ENCODE data around the gene PODXL2. TPM values are rescaled to one million over a fixed set of nuclear protein-coding genes. Genes with fewer than 3 reads are reported as not detected.

PODXL2 gene
- total and polyA plus RNA-seq, 2 experiments from 2014 or later: 18.4 to 57.6 TPM

DNA sequence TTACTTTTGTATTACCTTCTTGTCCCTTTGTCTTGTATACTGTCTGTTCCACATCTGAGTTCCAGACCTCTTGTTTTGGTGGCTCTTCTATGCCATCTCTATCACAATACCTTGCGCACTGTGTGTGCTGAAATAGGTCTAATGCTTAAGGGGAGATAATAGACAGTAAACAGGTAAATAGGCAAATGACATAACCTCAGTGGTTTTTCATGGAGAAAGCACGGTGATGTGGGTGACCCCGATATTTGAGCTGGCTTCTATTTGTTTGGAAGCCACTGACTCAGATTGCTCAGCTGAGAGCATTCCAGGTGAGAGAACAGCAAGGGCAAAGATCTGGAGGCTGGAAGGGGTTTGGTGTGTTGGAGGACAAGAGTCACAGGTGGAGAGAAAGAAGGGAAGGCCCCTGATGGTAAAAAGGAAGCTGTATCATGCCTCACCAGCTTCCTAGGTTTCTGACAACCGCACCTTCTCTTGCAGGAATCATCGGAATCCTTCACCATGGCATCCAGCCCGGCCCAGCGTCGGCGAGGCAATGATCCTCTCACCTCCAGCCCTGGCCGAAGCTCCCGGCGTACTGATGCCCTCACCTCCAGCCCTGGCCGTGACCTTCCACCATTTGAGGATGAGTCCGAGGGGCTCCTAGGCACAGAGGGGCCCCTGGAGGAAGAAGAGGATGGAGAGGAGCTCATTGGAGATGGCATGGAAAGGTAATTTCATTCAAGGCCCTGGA lies 30.0 kb upstream of the PODXL2 start (continued):
- TF ChIP-seq NANOG (IDR thresholded peaks at IDR 0.05; ENCODE audit: borderline replicate concordance) (no peak), ZNF331 (CRISPR knock-in tag; IDR thresholded peaks at IDR 0.05; ENCODE audit: low read depth) (no peak), POLR2AphosphoS5 (IDR thresholded peaks at IDR 0.05; ENCODE audit: low read depth) (no peak), ZNF114 (CRISPR knock-in tag; IDR thresholded peaks at IDR 0.05) (no peak)
- TF ChIP-seq, protein P1, sequence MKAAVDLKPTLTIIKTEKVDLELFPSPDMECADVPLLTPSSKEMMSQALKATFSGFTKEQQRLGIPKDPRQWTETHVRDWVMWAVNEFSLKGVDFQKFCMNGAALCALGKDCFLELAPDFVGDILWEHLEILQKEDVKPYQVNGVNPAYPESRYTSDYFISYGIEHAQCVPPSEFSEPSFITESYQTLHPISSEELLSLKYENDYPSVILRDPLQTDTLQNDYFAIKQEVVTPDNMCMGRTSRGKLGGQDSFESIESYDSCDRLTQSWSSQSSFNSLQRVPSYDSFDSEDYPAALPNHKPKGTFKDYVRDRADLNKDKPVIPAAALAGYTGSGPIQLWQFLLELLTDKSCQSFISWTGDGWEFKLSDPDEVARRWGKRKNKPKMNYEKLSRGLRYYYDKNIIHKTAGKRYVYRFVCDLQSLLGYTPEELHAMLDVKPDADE (IDR thresholded peaks at IDR 0.05): no peak

DNA sequence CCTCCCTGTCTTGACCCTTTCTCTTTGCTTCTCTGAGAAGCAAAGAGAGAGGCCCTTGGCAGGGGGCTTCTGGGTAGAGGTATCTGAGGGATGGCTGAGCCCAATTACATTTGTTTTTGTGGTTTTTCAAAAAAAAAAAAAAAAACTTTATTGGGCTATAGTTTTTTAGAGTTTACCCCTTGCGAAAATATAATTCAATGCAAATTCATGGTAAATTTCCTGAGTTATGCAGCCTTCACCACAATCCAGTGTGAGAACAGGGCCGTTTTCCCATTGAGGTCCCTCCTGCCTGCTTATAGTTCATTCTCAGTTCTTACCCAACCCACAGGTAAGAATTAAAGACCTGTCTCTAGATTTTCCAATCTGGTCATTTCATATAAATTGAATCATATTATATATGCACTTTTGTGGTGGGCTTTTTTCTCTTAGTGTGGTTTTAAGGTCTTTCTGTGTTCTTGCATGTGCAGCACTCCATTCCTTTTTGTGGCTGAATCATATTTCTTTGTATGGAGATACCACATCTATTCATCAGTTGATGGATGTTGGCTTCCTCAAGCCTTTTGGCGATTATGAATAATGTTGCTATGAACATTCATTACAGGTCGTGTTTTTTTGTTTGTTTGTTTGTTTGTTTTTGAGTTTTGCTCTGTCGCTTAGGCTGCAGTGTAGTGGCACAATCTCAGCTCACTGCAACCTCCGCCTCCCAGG lies 28.1 kb upstream of the PODXL2 start:
- no peaks in the 10 kb centered on the region for H3K9me2 ChIP-seq (ENCODE audit: insufficient read depth)
- no peaks in the 10 kb centered on the region for H3F3A ChIP-seq (replicated peaks; ENCODE audit: low read depth)
- no peaks in the 10 kb centered on the region for H3K9me3 Mint-ChIP-seq
- ATAC-seq (no peak), DNase-seq (ENCODE audit: low spot score) (no peak)
- H3K79me2 ChIP-seq (replicated peaks; ENCODE audit: insufficient read depth): peaks cover 58% of the 10 kb centered on the region
- H3K4me1 Mint-ChIP-seq: peaks cover 28% of the 10 kb centered on the region
- no peaks in the 10 kb centered on the region for H3K27me3 ChIP-seq (ENCODE audit: insufficient read depth)
- H3K4me1 ChIP-seq (ENCODE audit: insufficient read depth): peaks cover 24% of the 10 kb centered on the region
- H3K27ac Mint-ChIP-seq: no peak overlapping the region; the same call in 1 of the 2 replicates
- no peak overlapping the region for H3K27ac ChIP-seq (ENCODE audit: low read depth)
- TF ChIP-seq, protein P2, sequence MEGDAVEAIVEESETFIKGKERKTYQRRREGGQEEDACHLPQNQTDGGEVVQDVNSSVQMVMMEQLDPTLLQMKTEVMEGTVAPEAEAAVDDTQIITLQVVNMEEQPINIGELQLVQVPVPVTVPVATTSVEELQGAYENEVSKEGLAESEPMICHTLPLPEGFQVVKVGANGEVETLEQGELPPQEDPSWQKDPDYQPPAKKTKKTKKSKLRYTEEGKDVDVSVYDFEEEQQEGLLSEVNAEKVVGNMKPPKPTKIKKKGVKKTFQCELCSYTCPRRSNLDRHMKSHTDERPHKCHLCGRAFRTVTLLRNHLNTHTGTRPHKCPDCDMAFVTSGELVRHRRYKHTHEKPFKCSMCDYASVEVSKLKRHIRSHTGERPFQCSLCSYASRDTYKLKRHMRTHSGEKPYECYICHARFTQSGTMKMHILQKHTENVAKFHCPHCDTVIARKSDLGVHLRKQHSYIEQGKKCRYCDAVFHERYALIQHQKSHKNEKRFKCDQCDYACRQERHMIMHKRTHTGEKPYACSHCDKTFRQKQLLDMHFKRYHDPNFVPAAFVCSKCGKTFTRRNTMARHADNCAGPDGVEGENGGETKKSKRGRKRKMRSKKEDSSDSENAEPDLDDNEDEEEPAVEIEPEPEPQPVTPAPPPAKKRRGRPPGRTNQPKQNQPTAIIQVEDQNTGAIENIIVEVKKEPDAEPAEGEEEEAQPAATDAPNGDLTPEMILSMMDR (conservative IDR thresholded peaks at IDR 0.05; ENCODE audit: low read depth in 2 of 2): no peak
- H3K36me3 Mint-ChIP-seq (ENCODE audit: low read depth): peaks cover 72% of the 10 kb centered on the region
- H3K4me2 ChIP-seq: peak overlapping the region; percentile 100; the same call in 1 of the 2 replicates
- peak overlapping the region; percentile 51 for H3K4me3 Mint-ChIP-seq
- H4K20me1 ChIP-seq (replicated peaks; ENCODE audit: insufficient read depth): peaks cover 26% of the 10 kb centered on the region
- peaks cover 15% of the 10 kb centered on the region for H3K27me3 Mint-ChIP-seq (ENCODE audit: insufficient read depth, low read depth, poor library complexity)
- peaks cover 58% of the 10 kb centered on the region for H3K36me3 ChIP-seq (ENCODE audit: insufficient read depth)
- peak overlapping the region; percentile 34; the same call in 1 of the 2 replicates for H3K4me3 ChIP-seq
- no peak overlapping the region for H2AFZ ChIP-seq

DNA sequence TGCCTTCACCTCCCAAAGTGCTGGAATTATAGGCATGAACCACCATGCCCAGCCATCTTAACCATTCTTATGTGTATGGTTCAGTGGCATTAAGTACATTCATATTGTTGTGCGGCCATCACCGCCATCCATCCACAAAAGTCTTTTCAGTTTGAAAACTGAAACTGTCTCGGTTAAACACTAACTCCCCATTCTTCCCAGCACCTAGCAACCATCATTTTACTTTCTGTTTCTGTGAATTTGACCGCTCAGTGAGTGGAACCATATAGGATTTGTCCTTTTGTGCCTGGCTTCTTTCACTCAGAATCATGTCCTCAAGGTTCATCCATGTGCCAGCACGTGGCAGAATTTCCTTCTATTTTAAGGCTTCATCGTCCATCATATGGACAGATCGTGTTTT lies 24.9 kb upstream of the PODXL2 start:
- Histone ChIP-seq H3K4me2 (no peak overlapping the region), H3K36me3 (ENCODE audit: insufficient read depth) (peaks cover 75% of the 10 kb centered on the region), H3K4me3 (no peak overlapping the region), H3K27me3 (ENCODE audit: insufficient read depth) (no peaks in the 10 kb centered on the region), H3K9me2 (ENCODE audit: insufficient read depth) (no peaks in the 10 kb centered on the region), H4K20me1 (replicated peaks; ENCODE audit: insufficient read depth) (peaks cover 30% of the 10 kb centered on the region), H2AFZ (no peak overlapping the region), H3K79me2 (replicated peaks; ENCODE audit: insufficient read depth) (peaks cover 55% of the 10 kb centered on the region), H3F3A (replicated peaks; ENCODE audit: low read depth) (no peaks in the 10 kb centered on the region), H3K27ac (ENCODE audit: low read depth) (no peak overlapping the region), H3K4me1 (ENCODE audit: insufficient read depth) (peaks cover 14% of the 10 kb centered on the region)
- peaks cover 98% of the 10 kb centered on the region for H3K36me3 Mint-ChIP-seq (ENCODE audit: low read depth)
- DNase-seq (ENCODE audit: low spot score) (no peak), ATAC-seq (no peak)
- H3K27me3 Mint-ChIP-seq (ENCODE audit: insufficient read depth, low read depth, poor library complexity): peaks cover 2% of the 10 kb centered on the region
- no peak overlapping the region for H3K27ac Mint-ChIP-seq
- no peak overlapping the region for H3K4me3 Mint-ChIP-seq
- H3K9me3 Mint-ChIP-seq: no peaks in the 10 kb centered on the region
- peaks cover 19% of the 10 kb centered on the region; the same call in 2 of the 3 replicates for H3K4me1 Mint-ChIP-seq
- TF ChIP-seq ZNF114 (CRISPR knock-in tag; IDR thresholded peaks at IDR 0.05) (no peak), JUNB (IDR thresholded peaks at IDR 0.05; ENCODE audit: unreplicated experiment) (no peak), CREB1 (CRISPR knock-in tag; IDR thresholded peaks at IDR 0.05; ENCODE audit: low read depth) (no peak), EZH2 (IDR thresholded peaks at IDR 0.05; ENCODE audit: low read depth, unreplicated experiment) (no peak), STAT1 (IDR thresholded peaks at IDR 0.05; ENCODE audit: unreplicated experiment) (no peak)
- TF ChIP-seq, protein P3, sequence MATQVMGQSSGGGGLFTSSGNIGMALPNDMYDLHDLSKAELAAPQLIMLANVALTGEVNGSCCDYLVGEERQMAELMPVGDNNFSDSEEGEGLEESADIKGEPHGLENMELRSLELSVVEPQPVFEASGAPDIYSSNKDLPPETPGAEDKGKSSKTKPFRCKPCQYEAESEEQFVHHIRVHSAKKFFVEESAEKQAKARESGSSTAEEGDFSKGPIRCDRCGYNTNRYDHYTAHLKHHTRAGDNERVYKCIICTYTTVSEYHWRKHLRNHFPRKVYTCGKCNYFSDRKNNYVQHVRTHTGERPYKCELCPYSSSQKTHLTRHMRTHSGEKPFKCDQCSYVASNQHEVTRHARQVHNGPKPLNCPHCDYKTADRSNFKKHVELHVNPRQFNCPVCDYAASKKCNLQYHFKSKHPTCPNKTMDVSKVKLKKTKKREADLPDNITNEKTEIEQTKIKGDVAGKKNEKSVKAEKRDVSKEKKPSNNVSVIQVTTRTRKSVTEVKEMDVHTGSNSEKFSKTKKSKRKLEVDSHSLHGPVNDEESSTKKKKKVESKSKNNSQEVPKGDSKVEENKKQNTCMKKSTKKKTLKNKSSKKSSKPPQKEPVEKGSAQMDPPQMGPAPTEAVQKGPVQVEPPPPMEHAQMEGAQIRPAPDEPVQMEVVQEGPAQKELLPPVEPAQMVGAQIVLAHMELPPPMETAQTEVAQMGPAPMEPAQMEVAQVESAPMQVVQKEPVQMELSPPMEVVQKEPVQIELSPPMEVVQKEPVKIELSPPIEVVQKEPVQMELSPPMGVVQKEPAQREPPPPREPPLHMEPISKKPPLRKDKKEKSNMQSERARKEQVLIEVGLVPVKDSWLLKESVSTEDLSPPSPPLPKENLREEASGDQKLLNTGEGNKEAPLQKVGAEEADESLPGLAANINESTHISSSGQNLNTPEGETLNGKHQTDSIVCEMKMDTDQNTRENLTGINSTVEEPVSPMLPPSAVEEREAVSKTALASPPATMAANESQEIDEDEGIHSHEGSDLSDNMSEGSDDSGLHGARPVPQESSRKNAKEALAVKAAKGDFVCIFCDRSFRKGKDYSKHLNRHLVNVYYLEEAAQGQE (IDR thresholded peaks at IDR 0.05; ENCODE audit: unreplicated experiment): no peak
- TF ChIP-seq, protein P1 (IDR thresholded peaks at IDR 0.05): no peak
